Fibroblast of skin of back (primary cell): ENCODE data around the gene PCNT.
"Not testable (repeated sequence)": the region's sequence is repeated elsewhere in the genome, so short reads cannot be mapped to it uniquely, and the experiment has no call there.

Source experiments
- DNase-seq: peaks from one replicate; pipeline ENCODE4 v3.0.0-alpha.2; 2013

Gene PCNT

DNA sequence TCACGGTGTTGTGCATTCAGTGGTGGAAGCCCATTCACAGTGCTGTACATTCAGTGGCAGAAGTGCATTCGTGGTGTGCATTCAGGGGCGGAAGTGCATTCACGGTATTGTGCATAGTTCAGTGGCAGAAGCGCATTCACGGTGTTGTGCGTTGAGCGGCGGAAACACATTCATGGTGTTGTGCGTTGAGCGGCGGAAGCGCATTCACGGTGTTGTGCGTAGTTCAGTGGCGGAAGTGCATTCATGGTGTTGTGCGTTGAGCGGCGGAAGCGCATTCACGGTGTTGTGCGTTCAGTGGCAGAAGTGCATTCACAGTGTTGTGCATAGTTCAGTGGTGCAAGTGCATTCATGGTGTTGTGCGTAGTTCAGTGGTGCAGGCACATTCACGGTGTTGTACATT lies 60.6 kb downstream of the PCNT start:
- DNase-seq, result no peak

DNA sequence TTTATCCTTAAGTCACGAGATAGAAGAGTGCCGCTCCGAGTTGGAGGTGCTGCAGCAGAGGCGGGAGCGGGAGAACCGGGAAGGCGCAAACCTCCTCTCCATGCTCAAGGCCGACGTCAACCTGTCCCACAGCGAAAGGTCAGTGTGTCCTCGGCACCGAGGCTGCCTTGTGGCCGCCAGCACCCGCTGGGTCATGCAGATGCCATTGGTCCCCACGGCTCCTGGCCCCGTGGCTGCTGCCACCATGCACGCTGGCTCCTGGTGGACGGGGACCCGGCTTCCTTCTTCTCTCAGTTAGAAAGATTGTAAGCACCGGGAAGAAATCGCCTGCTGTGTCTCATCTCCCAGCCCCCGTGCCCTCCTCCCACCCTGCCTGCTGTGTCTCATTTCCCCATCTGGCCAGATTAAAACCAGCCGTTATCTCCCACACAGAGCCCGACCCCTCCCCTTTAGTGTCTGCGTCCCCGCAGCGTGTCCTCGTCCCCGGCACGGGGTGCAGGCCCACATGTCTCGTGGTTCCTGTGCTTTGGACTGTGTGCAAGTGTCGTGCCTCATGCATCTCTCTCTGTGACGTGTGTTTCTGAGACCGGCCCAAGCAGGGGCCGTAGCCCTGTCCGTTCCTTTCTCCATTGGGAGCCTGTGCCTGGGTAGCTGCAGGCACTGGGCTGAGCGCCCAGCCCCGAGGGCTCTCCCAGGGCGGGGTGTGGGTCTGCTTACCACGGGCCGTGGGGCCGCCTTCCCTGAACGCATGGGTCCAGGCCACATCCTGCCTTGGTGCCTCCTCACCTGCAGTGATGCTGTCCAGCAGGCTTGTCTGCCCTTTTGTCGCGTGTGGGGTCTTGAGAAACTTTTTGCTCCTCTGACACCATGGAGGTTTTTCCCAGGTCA lies 62.1 kb downstream of the PCNT start:
- no peak for DNase-seq

DNA sequence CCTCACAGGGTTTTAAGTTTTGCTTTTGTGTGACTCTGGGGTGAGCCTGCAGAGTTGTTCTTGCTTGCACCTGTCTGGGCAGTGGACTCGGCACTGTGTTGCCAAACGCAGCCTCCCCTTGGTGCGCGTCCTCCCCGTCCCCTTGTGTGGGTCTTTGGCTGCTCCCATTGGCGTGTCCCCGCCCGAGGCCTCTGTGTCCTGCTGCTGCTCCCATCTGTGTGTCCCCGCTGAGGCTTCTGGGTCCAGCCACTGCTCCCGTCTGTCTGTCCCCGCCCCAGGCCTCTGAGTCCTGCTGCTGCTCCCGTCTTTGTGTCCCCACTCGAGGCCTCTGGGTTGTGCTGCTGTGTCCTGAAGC lies 62.8 kb downstream of the PCNT start:
- DNase-seq, result no peak

DNA sequence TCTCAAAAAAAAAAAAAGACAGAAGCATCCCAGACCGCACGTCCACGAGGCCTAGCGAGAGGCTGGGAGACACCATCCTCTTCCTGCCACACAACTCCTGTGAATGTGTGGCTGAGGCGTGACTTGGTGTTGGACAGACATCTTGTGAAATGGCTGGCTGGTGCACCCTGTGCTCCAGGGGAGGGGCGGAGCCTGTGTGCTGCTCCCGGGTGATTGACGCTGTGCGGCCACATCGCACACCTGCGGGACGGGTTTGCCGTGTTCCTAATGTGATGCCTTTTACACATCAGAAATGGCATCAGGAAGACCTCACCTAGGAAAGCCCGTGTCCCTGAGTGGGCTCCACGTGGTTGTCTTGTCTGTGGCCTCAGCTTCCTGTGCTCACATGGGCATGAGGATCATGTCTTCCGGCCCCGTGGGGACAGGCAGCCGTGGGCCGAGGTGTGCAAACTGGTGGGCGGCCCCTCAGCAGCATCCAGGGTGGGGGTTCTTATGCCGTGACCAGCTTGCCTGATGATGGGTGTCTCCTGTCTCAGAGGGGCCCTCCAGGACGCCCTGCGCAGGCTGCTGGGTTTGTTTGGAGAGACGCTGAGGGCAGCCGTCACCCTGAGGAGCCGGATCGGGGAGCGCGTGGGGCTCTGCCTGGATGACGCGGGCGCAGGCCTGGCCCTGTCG lies 64.4 kb downstream of the PCNT start:
- no peak for DNase-seq

DNA sequence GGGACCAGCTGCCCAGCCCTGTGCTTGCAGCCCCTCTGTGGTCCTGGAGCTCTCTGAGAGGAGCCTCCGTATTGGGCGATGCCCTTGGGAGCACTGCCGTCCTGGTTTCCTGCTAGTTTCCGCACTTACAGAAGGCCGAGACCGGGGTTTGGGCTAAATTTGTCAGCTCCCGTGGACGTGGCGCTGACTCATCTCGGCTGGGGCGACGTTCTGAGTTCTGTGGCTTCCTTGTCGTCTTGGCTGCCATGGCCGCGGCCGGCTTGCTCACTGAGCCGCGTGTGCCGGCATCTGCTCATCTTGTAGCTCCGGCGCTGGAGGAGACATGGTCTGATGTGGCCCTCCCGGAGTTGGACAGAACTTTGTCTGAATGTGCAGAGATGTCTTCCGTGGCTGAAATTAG lies 64.9 kb downstream of the PCNT start:
- no peak for DNase-seq

DNA sequence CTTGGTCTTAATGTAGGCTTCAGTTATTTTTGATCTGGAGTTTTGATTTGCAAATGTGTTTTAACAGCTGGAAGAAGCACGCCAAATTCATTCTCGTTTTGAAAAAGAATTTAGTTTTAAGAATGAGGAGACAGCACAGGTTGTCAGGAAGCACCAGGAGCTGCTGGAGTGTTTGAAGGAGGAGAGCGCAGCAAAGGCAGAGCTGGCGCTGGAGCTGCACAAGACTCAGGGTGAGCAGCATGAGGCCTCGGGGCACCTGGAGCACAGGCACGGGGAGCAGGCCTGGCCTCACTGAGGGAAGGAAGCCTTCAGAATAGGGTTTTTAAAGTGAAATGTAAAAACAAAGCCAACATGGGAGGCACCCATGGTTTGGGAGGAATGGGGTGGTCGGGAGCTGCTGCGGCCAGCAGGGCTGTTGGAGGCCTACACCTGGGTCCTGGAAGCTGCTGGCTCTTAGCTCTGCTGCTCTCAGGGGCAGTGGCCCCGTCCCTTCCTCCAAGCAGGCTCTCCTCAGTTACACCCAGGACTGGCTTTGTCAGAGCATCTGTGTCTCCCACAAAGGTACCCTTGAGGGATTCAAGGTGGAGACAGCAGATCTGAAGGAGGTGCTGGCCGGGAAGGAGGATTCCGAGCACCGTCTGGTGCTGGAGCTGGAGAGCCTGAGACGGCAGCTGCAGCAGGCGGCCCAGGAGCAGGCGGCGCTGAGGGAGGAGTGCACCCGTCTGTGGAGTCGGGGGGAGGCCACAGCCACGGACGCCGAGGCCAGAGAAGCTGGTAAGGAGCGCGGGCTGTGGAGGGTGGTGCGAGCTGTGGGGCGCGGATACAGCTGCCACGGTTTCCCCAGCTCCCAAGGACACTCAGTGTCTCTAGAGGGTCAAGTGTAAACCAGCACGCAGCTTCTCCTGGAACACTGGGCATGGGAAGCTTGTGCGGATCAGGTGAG lies 66.9 kb downstream of the PCNT start:
- DNase-seq, result no peak

DNA sequence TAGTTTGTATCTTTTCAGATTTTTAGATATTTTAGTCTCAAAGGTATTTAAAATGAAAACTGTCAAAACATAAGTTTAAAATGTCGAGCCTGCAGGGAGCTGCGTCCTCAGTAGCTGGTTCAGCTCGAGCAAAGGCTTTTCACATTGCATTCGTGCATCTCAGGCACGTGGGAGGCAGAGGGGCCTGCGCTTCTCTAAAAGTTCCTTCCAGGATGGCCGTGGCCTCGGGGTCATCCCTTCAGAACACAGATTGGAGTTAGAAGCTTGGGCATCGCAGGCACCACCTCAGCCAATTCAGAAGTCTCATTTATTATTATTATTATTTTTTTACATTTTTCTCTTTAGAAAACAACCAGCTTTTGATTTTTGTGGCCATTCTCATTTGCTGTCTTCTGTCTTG lies 67.8 kb downstream of the PCNT start:
- no peak for DNase-seq

DNA sequence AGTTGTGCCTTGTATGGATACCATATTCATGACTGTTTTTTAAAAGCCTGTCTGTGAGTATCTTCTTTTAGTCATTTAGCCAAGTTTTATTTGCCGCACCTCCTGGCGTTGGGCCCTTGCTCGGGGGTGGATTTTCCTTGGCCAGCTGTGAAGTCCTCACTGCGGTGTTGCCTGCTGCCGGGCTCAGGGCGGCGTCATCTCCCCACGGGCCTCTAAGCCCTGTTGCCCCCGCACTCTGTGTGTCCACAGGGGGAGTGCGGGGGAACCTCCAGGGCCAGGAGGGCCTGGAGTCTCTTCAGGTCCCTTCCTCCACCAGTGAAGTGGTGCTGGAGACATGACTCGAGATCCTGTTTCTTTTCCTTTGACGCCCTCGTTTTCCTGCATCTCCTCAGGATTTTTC lies 69.0 kb downstream of the PCNT start:
- peak; percentile 6 for DNase-seq

DNA sequence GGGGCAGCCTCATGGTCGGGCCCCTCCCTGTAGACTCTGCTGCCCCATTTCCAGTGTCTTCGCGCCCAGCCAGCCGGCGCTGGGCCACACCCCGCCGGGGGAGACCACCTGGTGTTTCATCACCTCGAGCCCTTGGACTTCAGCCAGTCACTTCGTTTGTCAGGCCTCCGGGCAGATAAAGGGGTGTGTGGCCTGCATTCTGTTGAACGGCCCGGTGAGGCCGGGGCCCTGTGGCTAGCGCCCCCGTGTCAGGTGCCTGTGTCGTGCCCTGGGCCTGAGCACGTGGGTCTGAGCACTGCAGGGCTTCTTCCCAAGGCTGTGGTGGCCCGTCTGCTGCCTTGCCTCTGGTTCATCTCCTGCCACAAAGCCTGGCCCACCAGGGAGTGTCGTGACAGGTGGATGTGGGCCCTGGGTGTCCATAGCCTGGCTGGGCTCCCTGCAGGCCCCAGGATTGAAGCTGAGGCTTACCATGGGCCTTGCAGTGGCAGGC lies 69.5 kb downstream of the PCNT start:
- DNase-seq, result no peak

DNA sequence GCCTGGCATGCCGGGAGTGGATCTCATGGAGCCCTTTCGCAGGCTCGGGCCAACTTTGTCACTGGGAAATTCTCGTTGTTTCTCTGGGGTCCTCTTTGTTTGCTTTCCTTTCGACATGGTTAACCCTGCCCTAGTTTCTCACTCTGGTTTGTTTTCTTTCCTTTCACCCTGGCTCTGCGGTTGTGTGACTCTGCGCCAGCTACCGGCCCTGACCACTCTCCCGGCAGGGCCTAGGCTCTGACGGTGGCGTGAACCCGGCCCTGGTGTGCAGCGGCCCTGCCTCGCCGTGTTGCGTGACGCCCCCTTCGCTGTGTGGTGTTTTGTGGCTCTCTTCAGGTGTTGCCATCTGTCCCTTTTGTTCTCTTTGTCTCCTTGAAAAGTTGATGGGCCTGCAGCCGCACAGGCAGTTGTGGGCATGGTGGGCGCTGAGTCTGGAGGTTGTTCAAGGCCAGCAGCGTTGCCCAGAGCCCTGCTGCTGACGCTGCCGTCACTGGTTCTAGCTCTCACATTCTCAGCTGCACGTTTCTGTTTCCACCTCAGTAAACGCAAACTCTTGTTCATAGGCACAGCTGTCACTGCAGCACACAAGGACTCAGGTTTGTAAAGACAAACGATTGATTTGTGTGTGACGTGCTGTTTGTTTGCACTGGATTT lies 70.1 kb downstream of the PCNT start:
- DNase-seq, result no peak

DNA sequence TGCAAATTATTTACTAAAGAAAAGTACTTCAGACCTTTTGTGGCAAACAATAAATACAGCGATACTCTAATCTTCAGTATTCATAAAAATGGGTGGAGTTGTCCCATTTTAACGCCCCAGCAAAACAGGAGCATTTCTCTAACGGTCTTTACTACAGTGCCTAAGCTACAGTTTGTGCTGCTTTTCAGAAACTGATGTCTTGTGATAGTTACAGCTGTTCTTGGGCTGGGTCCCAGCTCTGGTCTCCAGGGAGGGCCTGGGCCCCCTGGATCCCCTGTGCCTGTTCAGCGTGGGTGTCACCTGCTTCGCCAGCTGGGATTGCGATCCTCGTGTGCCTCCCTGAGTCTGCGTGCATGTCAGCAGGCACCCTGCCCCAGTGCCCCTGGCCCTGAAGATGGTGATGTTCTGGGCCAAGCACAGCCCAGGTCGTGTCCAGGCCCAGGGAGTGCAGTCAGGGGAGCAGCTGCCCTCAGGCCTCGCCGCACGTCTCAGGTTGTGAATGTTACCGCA lies 70.7 kb downstream of the PCNT start:
- DNase-seq, result no peak

DNA sequence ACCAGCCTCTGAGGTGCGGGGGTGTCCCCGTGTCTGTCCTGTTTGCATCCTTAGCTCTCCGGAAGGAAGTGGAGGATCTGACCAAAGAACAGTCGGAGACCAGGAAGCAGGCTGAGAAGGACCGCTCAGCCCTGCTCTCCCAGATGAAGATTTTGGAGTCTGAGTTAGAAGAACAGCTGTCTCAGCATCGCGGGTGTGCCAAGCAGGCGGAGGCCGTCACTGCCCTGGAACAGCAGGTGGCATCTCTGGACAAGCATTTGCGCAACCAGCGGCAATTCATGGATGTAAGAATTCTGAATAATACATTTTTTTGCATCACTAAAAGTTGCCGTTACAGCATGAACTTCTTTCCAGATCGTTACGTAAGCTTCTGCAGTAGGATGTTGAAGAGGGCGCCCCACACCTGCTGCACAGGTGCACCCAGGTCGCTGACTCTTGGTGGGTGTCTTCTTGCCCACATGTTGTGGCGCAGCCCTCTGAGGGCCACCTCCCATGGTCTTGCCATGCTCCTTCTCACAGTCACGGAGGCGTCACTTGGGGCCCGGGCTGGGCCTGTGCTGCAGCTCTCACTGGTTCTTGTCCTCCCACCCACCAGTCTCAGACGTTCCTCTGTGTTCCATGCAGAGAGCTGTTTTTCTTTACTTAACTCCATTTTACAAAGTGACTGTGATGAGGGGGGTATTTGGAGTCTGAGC lies 73.4 kb downstream of the PCNT start:
- no peak for DNase-seq

DNA sequence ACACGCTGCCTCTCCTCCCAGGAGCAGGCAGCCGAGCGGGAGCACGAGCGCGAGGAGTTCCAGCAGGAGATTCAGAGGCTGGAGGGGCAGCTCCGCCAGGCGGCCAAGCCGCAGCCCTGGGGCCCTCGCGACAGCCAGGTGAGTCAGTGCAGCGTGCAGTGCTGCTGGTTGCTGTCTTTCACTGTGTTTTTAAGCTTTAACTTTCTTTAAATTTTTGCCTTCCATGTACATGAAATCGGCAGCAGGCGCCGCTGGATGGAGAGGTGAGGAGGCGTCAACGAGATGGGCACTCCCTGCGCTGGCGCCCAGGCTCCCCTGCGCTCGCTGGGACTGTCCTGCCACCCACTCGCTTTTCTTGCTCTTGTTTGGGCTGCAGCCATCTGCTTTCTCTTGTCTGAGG lies 74.0 kb downstream of the PCNT start:
- DNase-seq, result no peak

DNA sequence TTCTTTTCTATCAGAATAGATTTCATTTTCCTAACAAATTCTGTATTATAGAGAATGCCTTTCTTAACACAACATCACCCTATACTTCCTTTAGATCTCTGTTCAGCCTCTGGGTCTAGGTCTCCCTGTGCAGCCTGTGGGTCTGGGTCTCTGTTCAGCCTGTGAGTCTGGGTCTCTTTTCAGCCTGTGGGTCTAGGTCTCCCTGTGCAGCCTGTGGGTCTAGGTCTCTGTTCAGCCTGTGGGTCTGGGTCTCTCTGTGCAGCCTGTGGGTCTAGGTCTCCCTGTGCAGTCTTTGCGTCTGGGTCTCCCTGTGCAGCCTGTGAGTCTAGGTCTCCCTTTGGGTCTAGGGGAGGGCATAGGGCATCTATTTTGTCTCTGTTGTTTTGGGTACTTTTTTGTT lies 75.2 kb downstream of the PCNT start:
- no peak for DNase-seq

DNA sequence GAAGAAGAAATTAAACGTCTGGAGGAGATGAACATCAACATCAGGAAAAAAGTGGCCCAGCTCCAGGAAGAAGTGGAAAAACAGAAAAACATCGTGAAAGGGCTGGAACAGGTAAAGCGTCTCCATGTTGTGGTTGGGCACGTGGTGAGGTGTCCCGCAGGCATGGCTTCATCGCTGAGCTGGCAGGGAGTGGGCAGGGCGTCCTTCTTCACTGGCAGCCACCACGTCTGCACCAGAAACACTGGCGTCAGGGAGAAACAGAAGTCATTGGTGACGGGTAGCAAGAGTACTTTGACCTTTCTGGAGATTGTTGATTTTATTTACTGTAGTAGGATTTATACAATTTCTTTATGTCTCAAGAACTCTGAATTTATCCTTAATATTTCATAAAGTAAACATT lies 75.7 kb downstream of the PCNT start:
- DNase-seq, result no peak

DNA sequence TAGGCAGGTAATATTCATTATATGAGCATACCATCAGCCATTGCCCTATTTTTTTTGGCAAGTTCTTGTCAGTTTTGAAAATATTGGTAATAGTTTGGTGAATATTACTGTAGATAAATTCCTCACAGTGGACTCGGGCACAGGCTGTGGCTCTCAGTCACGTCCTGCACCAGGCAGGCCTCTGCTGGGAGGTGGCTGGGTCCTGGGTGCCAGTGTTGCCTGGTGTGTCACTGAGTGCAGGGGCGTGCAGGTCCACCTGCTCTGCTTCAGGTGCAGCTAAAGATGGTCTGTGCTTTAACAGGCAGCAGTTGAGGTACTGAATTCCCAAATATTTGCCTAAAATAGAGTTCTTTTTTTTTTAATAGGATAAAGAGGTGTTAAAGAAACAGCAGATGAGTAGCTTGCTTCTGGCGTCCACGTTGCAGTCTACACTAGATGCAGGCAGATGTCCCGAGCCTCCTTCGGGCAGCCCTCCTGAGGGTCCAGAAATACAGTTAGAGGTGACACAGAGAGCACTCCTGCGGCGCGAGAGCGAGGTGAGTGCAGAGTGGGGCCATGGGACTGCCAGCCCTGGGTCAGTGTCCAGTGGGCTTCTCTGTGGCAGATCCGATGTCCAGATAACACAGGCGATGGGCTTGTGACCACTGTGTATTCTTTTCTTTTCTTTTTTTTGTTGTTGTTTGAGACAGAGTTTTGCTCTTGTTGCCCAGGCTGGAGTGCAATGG lies 77.4 kb downstream of the PCNT start:
- no peak for DNase-seq

DNA sequence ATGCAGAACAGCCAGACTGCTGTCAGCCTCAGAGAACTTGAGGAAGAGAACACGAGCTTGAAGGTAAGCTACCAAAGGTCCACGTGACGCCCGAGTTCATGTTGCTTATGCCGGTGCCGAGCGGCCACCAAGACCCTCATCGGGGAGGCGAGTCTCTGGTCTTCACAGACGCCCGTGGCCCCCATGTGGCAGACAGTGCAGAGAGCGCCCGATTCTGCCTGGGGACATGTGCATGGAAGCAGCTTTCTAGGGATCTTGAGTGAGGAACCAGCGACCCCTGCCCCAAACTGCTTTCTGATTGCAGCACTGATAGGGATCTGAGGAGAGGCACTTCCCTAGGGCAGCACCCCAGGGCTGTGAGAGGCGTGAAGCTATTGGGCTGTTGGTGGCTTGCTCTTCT lies 78.5 kb downstream of the PCNT start:
- DNase-seq, result no peak

DNA sequence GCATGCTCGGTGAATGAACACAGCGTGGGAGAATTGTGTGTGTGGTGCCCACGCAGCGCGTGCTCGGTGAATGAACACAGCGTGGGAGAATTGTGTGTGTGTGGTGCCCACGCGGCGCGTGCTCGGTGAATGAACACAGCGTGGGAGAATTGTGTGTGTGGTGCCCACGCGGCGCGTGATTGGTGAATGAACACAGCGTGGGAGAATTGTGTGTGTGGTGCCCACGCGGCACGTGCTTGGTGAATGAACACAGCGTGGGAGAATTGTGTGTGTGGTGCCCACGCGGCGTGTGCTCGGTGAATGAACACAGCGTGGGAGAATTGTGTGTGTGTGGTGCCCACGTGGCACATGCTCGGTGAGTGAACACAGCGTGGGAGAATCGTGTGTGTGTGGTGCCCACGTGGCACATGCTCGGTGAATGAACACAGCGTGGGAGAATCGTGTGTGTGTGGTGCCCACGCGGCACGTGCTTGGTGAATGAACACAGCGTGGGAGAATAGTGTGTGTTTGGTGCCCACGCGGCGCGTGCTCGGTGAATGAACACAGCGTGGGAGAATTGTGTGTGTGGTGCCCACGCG lies 79.4 kb downstream of the PCNT start:
- not testable (repeated sequence) for DNase-seq

DNA sequence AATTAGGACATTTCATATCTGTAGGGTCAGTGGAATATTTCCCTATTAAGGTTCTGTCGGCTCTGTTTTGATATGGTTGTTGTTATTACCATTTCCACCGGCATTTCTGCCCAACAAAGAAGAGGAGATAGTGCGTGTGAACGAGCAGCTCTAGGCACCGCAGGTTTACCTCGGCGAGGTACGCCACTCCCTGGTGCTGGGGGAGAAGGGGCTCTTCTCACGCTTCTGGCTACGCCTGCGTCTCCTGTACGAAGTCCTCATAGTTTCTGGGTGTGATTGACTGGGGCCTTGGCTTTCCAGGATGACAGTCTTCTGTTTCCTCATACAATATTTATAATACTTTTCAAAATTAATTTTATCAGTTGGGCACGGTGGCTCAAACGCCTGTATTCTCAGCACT lies 80.3 kb downstream of the PCNT start:
- no peak for DNase-seq

DNA sequence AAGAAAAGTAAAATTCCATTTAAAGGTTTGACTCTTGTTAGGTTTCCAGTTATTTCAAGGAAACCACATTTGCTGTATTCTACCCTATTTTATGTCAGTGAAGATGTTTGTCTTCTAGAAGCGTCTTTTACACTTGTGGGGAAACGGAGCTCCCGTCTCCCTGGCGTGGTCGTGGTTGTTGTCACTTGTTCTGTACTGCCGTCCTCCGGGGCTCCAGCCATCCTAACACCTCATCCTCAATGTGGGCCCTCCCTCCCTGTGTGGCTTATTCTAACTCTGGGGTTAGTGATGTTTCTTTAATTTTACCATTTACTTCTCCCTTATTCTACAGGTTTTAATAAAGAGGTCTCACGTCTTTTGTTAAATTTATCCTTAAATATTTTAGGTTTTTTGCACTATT lies 82.0 kb downstream of the PCNT start:
- DNase-seq, result no peak
